Measurements from ENCODE around the gene PTGDR. TPM values are rescaled to one million over a fixed set of nuclear protein-coding genes. Genes with fewer than 3 reads are reported as not detected.

The PTGDR gene
- total RNA-seq, 1 donor from 2014 or later = not detected

GRCh38 chr14:52312931-52313355 is 45.4 kb downstream of the PTGDR start:
- Mint-ChIP-seq H3K36me3 (ENCODE audit: low read depth, unreplicated experiment) (no peaks in the 10 kb centered on the region), H3K9me3 (ENCODE audit: unreplicated experiment) (peaks cover 5% of the 10 kb centered on the region), H3K4me3 (ENCODE audit: unreplicated experiment) (no peak overlapping the region), H3K4me1 (ENCODE audit: low read depth, unreplicated experiment) (peaks cover 9% of the 10 kb centered on the region), H3K27ac (ENCODE audit: unreplicated experiment) (no peak overlapping the region), H3K27me3 (ENCODE audit: low read depth, unreplicated experiment) (peaks cover 58% of the 10 kb centered on the region)
- Histone ChIP-seq H3K27ac (ENCODE audit: low read depth, low read length) (no peak overlapping the region), H3K9me3 (ENCODE audit: insufficient read depth, low read depth, low read length) (no peaks in the 10 kb centered on the region), H2AFZ (ENCODE audit: low read depth, low read length) (no peak overlapping the region), H4K20me1 (ENCODE audit: insufficient read depth, low read length) (no peaks in the 10 kb centered on the region), H3K27me3 (ENCODE audit: insufficient read depth, low read length) (peaks cover 14% of the 10 kb centered on the region), H3K9ac (ENCODE audit: low read length) (no peak overlapping the region), H3K4me3 (ENCODE audit: insufficient read depth, low read depth, low read length) (no peak overlapping the region), H3K4me1 (ENCODE audit: insufficient read depth, low read length) (peaks cover 17% of the 10 kb centered on the region), H3K36me3 (ENCODE audit: insufficient read depth, low read length) (no peaks in the 10 kb centered on the region), H3K79me2 (ENCODE audit: insufficient read depth, low read length) (no peaks in the 10 kb centered on the region), H3K4me2 (ENCODE audit: low read length) (peak overlapping the region; percentile 96)
- peak; percentile 30 for DNase-seq (ENCODE audit: low read depth)
- no peak for FAIRE-seq
- no peak for TF ChIP-seq EZH2 (IDR thresholded peaks at IDR 0.05; ENCODE audit: insufficient read depth, low read length)
- TF ChIP-seq, protein P1, sequence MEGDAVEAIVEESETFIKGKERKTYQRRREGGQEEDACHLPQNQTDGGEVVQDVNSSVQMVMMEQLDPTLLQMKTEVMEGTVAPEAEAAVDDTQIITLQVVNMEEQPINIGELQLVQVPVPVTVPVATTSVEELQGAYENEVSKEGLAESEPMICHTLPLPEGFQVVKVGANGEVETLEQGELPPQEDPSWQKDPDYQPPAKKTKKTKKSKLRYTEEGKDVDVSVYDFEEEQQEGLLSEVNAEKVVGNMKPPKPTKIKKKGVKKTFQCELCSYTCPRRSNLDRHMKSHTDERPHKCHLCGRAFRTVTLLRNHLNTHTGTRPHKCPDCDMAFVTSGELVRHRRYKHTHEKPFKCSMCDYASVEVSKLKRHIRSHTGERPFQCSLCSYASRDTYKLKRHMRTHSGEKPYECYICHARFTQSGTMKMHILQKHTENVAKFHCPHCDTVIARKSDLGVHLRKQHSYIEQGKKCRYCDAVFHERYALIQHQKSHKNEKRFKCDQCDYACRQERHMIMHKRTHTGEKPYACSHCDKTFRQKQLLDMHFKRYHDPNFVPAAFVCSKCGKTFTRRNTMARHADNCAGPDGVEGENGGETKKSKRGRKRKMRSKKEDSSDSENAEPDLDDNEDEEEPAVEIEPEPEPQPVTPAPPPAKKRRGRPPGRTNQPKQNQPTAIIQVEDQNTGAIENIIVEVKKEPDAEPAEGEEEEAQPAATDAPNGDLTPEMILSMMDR (IDR thresholded peaks at IDR 0.05; ENCODE audit: insufficient read depth, low read depth, low read length) = no peak

DNA sequence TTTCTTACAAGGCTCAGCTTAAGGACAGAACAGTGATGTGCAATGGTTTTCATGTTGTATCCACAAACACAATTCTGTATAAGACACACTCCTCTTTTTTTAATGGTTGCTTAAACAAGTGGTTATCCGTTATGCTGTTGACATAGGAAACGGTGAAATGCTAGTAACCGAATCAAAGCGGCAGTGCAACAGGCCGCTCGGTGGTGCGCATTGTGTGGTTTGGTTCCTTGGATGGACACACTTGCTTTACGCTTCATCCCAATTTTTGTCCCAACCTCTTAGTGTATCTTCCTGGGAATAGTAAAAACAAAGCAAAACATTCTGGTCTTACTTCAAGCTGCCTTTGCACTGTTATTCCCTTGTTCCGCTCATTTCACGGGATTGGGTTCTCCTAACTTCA is 46.0 kb downstream of the PTGDR start:
- peak overlapping the region; percentile 73 for H3K4me3 Mint-ChIP-seq (ENCODE audit: unreplicated experiment)
- no peaks in the 10 kb centered on the region for H3K79me2 ChIP-seq (ENCODE audit: insufficient read depth, low read length)
- DNase-seq (ENCODE audit: low read depth) = peak; percentile 24
- peak overlapping the region; percentile 96 for H3K4me2 ChIP-seq (ENCODE audit: low read length)
- no peaks in the 10 kb centered on the region for H3K36me3 ChIP-seq (ENCODE audit: insufficient read depth, low read length)
- H3K9ac ChIP-seq (ENCODE audit: low read length) = peak overlapping the region; percentile 75
- H3K27me3 Mint-ChIP-seq (ENCODE audit: low read depth, unreplicated experiment) = peaks cover 60% of the 10 kb centered on the region
- H3K27ac Mint-ChIP-seq (ENCODE audit: unreplicated experiment) = no peak overlapping the region
- peak overlapping the region; percentile 97 for H2AFZ ChIP-seq (ENCODE audit: low read depth, low read length)
- H3K4me3 ChIP-seq (ENCODE audit: insufficient read depth, low read depth, low read length) = peak overlapping the region; percentile 76
- H3K36me3 Mint-ChIP-seq (ENCODE audit: low read depth, unreplicated experiment) = no peaks in the 10 kb centered on the region
- H3K27me3 ChIP-seq (ENCODE audit: insufficient read depth, low read length) = peaks cover 14% of the 10 kb centered on the region
- peaks cover 5% of the 10 kb centered on the region for H3K9me3 Mint-ChIP-seq (ENCODE audit: unreplicated experiment)
- H3K27ac ChIP-seq (ENCODE audit: low read depth, low read length) = no peak overlapping the region
- H3K4me1 Mint-ChIP-seq (ENCODE audit: low read depth, unreplicated experiment) = peaks cover 9% of the 10 kb centered on the region
- TF ChIP-seq, protein P1 (IDR thresholded peaks at IDR 0.05; ENCODE audit: insufficient read depth, low read depth, low read length) = no peak
- no peak for TF ChIP-seq EZH2 (IDR thresholded peaks at IDR 0.05; ENCODE audit: insufficient read depth, low read length)
- H3K4me1 ChIP-seq (ENCODE audit: insufficient read depth, low read length) = peaks cover 17% of the 10 kb centered on the region
- H4K20me1 ChIP-seq (ENCODE audit: insufficient read depth, low read length) = no peaks in the 10 kb centered on the region
- no peaks in the 10 kb centered on the region for H3K9me3 ChIP-seq (ENCODE audit: insufficient read depth, low read depth, low read length)
- FAIRE-seq = no peak

DNA sequence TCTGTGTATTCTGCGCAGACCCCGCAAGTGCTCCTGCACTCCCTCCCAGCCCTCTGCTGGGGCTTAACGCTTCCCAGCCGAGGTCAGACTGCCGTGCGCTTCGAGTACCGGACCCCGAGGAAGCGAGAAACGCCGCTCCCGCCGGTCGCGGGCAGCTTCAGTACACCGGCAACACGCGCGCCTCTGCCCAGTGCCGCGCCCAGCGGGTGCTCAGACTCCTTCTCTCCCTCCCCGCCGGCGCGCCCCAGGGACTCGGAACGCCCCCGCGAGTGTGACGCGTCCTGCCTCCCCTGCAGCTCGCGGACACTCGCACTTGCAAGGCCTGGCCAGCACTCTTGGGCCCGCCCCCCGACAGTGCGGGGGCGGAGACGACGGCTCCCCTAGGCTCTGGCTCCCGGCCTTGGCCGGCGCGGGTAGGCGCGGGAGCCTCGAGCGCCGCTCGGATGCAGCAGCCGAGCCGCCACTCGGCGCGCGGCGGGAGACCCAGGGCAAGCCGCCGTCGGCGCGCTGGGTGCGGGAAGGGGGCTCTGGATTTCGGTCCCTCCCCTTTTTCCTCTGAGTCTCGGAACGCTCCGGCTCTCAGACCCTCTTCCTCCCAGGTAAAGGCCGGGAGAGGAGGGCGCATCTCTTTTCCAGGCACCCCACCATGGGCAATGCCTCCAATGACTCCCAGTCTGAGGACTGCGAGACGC is 46.6 kb downstream of the PTGDR start, which contains the start of gene PTGER2:
Gene PTGER2 (plus strand): TSS at position 410 of the 692 bp plus-strand sequence. CDS start 237 bp downstream, at position 647.
- Histone ChIP-seq H3K4me2 (ENCODE audit: low read length) (peak within 1 kb of the TSS; percentile 96), H3K36me3 (ENCODE audit: insufficient read depth, low read length) (no peaks in the 10 kb centered on the region), H3K27ac (ENCODE audit: low read depth, low read length) (peak within 1 kb of the TSS; percentile 3), H3K4me1 (ENCODE audit: insufficient read depth, low read length) (peaks cover 17% of the 10 kb centered on the region), H4K20me1 (ENCODE audit: insufficient read depth, low read length) (no peaks in the 10 kb centered on the region), H3K4me3 (ENCODE audit: insufficient read depth, low read depth, low read length) (peak within 1 kb of the TSS; percentile 76), H3K79me2 (ENCODE audit: insufficient read depth, low read length) (no peaks in the 10 kb centered on the region), H3K9ac (ENCODE audit: low read length) (peak within 1 kb of the TSS; percentile 75), H2AFZ (ENCODE audit: low read depth, low read length) (peak within 1 kb of the TSS; percentile 97), H3K27me3 (ENCODE audit: insufficient read depth, low read length) (peaks cover 14% of the 10 kb centered on the region), H3K9me3 (ENCODE audit: insufficient read depth, low read depth, low read length) (no peaks in the 10 kb centered on the region)
- Mint-ChIP-seq H3K27me3 (ENCODE audit: low read depth, unreplicated experiment) (peaks cover 60% of the 10 kb centered on the region), H3K9me3 (ENCODE audit: unreplicated experiment) (peaks cover 5% of the 10 kb centered on the region), H3K4me1 (ENCODE audit: low read depth, unreplicated experiment) (peaks cover 9% of the 10 kb centered on the region), H3K36me3 (ENCODE audit: low read depth, unreplicated experiment) (no peaks in the 10 kb centered on the region), H3K4me3 (ENCODE audit: unreplicated experiment) (peak within 1 kb of the TSS; percentile 80), H3K27ac (ENCODE audit: unreplicated experiment) (no peak within 1 kb of the TSS)
- peak; percentile 3 for TF ChIP-seq EZH2 (IDR thresholded peaks at IDR 0.05; ENCODE audit: insufficient read depth, low read length)
- TF ChIP-seq, protein P1 (IDR thresholded peaks at IDR 0.05; ENCODE audit: insufficient read depth, low read depth, low read length) = no peak
- FAIRE-seq (no peak), DNase-seq (ENCODE audit: low read depth) (peak; percentile 85)
